ENCODE results near the gene U2SURP. TPM values are rescaled to one million over a fixed set of nuclear protein-coding genes. Genes with fewer than 3 reads are reported as not detected.

Gene U2SURP
- total and polyA plus RNA-seq, 10 of the 15 experiments (the other 5 are each of a cell fraction or from before 2014, with no cell fraction given), result 76.3 to 277 (median 150) TPM

GRCh38 chr3:143035466-143036211 lies 34.3 kb downstream of the U2SURP start:
- no peak overlapping the region for H3K4me2 ChIP-seq (ENCODE audit: control insufficient read depth, insufficient read depth)
- in situ Hi-C loops (cut with MboI), result no loop called here
- TF ChIP-seq ZSCAN29 (IDR thresholded peaks at IDR 0.05) (no peak), SUPT20H (IDR thresholded peaks at IDR 0.05; ENCODE audit: borderline replicate concordance, control insufficient read depth, low read depth, low read length) (no peak), ZBTB33 (IDR thresholded peaks at IDR 0.05) (no peak), SRF (IDR thresholded peaks at IDR 0.05; ENCODE audit: low read depth in 2 of 2, low read length in 2 of 2) (no peak), NRF1 (conservative IDR thresholded peaks at IDR 0.05; ENCODE audit: low read depth, low read length) (no peak), CUX1 (IDR thresholded peaks at IDR 0.05; ENCODE audit: insufficient replicate concordance, low read depth, low read length) (no peak), MEF2A (IDR thresholded peaks at IDR 0.05; ENCODE audit: insufficient read depth, low read depth, low read length) (no peak), FOXM1 (IDR thresholded peaks at IDR 0.05; ENCODE audit: low read depth, low read length) (no peak), E4F1 (IDR thresholded peaks at IDR 0.05; ENCODE audit: borderline replicate concordance, partially characterized antibody) (no peak), SREBF2 (IDR thresholded peaks at IDR 0.05; ENCODE audit: low read length) (no peak), MYB (IDR thresholded peaks at IDR 0.05; ENCODE audit: borderline replicate concordance, low read depth, low read length) (no peak), ZBED1 (IDR thresholded peaks at IDR 0.05; ENCODE audit: borderline replicate concordance) (no peak), ZNF274 (IDR thresholded peaks at IDR 0.05; ENCODE audit: insufficient read depth, insufficient read length) (no peak), EED (IDR thresholded peaks at IDR 0.05; ENCODE audit: low read depth) (no peak)

More at GRCh38 chr3:143035466-143036211, 34.3 kb downstream of the U2SURP start:
- ATAC-seq, result no peak
- RAD21 ChIA-PET (ENCODE audit: unreplicated experiment), result interaction anchor here (0.7 to 1.2 kb wide), 2 partner anchors 17 to 145 kb away, joined by 3 read pairs; no protein-coding TSS in a partner anchor
- no peak for DNase-seq (ENCODE audit: low read depth, low spot score)
- no peak overlapping the region for H3K9ac ChIP-seq (ENCODE audit: control insufficient read depth, insufficient read depth, low read length)
- H2AFZ ChIP-seq (ENCODE audit: control insufficient read depth, low read depth, low read length), result no peak overlapping the region
- WGBS (ENCODE audit: insufficient coverage, insufficient replicate concordance, low lambda C conversion rate, missing lambda C conversion rate), result 99% methylated on average over 3 of the region's 3 CpGs
- H3K9me3 ChIP-seq (replicated peaks; ENCODE audit: control insufficient read depth, insufficient read depth, low read length), result no peaks in the 10 kb centered on the region
- no peaks in the 10 kb centered on the region; the same call in 1 of the 2 replicates for H3K79me2 ChIP-seq (ENCODE audit: control insufficient read depth, insufficient read depth, low read length)
- no peak overlapping the region for H3K27ac ChIP-seq (ENCODE audit: control insufficient read depth, insufficient read depth)
- H3K27me3 ChIP-seq (replicated peaks in 1 of 2; ENCODE audit: control insufficient read depth in 2 of 2, insufficient read depth in 2 of 2, low read length in 1 of 2), result no peaks in the 10 kb centered on the region
- no TSS peak for BruUV-seq (replicated peaks)
- POLR2A ChIA-PET, result no interaction called here
- SMC1A ChIA-PET (ENCODE audit: uncharacterized antibody, unreplicated experiment), result interaction anchor here (0.8 to 1.3 kb wide), 3 partner anchors 9 to 25 kb away, joined by 3 to 5 read pairs (median 3); no protein-coding TSS in a partner anchor
- peaks cover 2 to 25% of the 10 kb centered on the region in 2 experiments; a peak in 3 of 4 replicates for H3K36me3 ChIP-seq (ENCODE audit: control insufficient read depth in 2 of 2, insufficient read depth in 2 of 2, low read length in 1 of 2)
- no peak overlapping the region for H3K4me3 ChIP-seq
- intact Hi-C loops (cut with micrococcal nuclease; ENCODE audit: unreplicated experiment), result no loop called here
- no peaks in the 10 kb centered on the region for H4K20me1 ChIP-seq (ENCODE audit: control insufficient read depth, insufficient read depth)
- FAIRE-seq, result no peak
- H3K4me1 ChIP-seq (ENCODE audit: control insufficient read depth, insufficient read depth, low read length), result no peaks in the 10 kb centered on the region
- CTCF ChIA-PET, result interaction anchor here (1.5 kb wide), 1 partner anchor 20 kb away, joined by 4 read pairs; no protein-coding TSS in a partner anchor
